Jurkat, Clone E6-1 (cell line): ENCODE measurements around the gene PHF24.

ENCODE experiments used
- DNase-seq: peaks from one replicate; pipeline ENCODE4 v3.0.0-alpha.2; 2011; ENCODE audit warnings: low read depth, low spot score
- H3K4me3 ChIP-seq: 2 replicates; pipeline ENCODE4 v1.5.1; 2011; ENCODE audit warnings: mild to moderate bottlenecking, low read length, control low read depth, moderate library complexity

The PHF24 gene

DNA sequence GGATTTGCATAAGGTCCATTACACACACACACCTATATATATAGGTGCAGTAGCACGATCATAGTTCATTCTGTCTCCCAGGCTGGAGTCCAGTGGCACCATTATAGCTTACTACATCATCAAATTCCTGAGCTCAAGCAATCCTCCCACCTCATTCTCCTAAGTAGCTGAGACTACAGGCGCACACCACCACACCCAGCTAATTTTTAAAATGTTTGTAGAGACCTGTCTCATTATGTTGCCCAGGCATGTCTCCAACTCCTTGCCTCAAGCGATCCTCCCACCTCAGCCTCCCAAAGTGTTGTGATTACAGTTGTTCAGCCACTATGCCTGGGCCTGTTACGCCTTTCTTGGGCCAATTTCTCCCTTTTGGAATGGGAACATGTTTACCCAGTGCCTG, 71.2 kb downstream of the PHF24 start:
- no peak for DNase-seq
- no peak overlapping the region for H3K4me3 ChIP-seq

DNA sequence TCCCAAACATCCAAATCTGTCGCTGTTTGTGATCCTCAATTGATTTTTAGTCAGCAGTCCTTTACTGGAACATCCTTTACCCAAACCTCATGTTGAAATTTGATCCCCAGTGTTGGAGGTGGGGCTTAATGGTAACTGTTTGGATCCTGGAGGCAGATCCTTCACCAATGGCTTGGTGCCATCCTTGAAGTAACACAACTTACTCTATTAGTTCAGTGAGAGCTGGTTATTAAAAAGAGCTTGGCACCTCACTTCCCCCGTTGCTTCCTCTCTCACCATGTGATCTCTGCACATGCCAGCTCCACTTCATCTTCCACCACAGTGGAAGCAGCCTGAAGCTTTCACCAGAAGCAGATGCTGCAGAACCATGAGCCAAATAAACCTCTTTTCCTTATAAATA, 71.8 kb downstream of the PHF24 start:
- no peak for DNase-seq
- no peak overlapping the region for H3K4me3 ChIP-seq
